ENCODE results near the gene NTSR1. TPM values are rescaled to one million over a fixed set of nuclear protein-coding genes. Genes with fewer than 3 reads are reported as not detected.

The NTSR1 gene
- polyA plus RNA-seq, 4 donors = 1.0 to 1.4 (median 1.2) TPM

DNA sequence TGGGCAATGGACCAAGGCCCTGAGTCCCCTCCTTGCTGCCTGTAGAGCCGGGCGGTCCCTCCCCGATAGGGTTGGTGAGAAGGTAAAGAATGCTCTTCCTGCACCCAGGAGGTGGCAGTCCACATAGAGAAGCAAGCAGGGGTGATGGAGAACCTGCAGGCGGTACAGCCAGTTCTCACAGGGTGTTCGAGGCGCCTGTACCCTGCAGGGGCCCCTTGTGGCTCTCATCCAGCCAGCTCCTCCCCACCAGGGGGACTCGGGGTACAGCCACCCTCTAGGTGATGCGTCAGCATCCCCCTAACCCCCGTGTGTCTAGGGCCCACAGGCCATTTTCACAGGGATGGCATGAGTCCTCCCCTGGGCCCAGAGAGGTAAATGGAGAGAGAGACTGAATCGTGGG, 103.1 kb downstream of the NTSR1 start:
- no peak for DNase-seq (ENCODE audit: low read depth in 4 of 4, low spot score in 3 of 4)

Other genes with a start within 250 kb of the NTSR1 start
- 1 to 10 TPM; 6.9 to 7.6 (median 7.3) TPM for gene GATA5, start 232.8 kb upstream of the NTSR1 start, polyA plus RNA-seq (ENCODE audit: insufficient read length in 4 of 4)
- 1 to 10 TPM; 2.5 to 8.6 (median 3.0) TPM for gene SLCO4A1, start 66.3 kb upstream of the NTSR1 start, polyA plus RNA-seq (ENCODE audit: insufficient read length in 4 of 4)
- gene MRGBP, start 87.6 kb downstream of the NTSR1 start, polyA plus RNA-seq (ENCODE audit: insufficient read length in 4 of 4) = 10 to 100 TPM; 15.7 to 17.1 (median 16.6) TPM
- gene OGFR, start 96.0 kb downstream of the NTSR1 start, polyA plus RNA-seq (ENCODE audit: insufficient read length in 4 of 4) = 10 to 100 TPM; 23.8 to 36.0 (median 25.0) TPM
- 10 to 100 TPM; 17.6 to 29.2 (median 24.0) TPM for gene COL9A3, start 108.2 kb downstream of the NTSR1 start, polyA plus RNA-seq (ENCODE audit: insufficient read length in 4 of 4)
- gene TCFL5, start 153.0 kb downstream of the NTSR1 start, polyA plus RNA-seq (ENCODE audit: insufficient read length in 4 of 4) = 10 to 100 TPM; 12.7 to 13.4 (median 13.0) TPM
- 10 to 100 TPM; 52.3 to 61.3 (median 59.1) TPM for gene DIDO1, start 217.7 kb downstream of the NTSR1 start, polyA plus RNA-seq (ENCODE audit: insufficient read length in 4 of 4)
- gene GID8, start 229.3 kb downstream of the NTSR1 start, polyA plus RNA-seq (ENCODE audit: insufficient read length in 4 of 4) = 10 to 100 TPM; 50.2 to 55.9 (median 50.9) TPM
- gene SLC17A9, start 243.9 kb downstream of the NTSR1 start, polyA plus RNA-seq (ENCODE audit: insufficient read length in 4 of 4) = 1 to 10 TPM; 1.3 to 2.0 (median 1.7) TPM